ENCODE measurements around the gene AGL.
"Not testable (repeated sequence)": the region's sequence is repeated elsewhere in the genome, so short reads cannot be mapped to it uniquely, and the experiment has no call there.

AGL gene

DNA sequence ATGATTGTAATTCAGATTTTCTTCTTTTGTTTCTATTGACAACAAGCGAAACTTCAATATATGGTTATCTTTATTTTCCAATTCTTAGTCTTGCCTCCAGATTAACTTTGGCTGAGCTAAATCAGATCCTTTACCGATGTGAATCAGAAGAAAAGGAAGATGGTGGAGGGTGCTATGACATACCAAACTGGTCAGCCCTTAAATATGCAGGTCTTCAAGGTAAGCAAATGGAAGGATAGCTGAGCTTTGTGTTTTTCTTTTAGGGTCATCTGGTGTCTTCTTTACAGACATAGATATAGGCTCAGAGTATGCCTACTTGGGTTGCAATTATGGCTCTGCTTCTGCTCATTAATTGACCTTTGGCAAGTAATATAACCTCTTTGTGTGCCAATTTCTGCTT is 37.7 kb downstream of the AGL start:
- TF ChIP-seq, protein P1, sequence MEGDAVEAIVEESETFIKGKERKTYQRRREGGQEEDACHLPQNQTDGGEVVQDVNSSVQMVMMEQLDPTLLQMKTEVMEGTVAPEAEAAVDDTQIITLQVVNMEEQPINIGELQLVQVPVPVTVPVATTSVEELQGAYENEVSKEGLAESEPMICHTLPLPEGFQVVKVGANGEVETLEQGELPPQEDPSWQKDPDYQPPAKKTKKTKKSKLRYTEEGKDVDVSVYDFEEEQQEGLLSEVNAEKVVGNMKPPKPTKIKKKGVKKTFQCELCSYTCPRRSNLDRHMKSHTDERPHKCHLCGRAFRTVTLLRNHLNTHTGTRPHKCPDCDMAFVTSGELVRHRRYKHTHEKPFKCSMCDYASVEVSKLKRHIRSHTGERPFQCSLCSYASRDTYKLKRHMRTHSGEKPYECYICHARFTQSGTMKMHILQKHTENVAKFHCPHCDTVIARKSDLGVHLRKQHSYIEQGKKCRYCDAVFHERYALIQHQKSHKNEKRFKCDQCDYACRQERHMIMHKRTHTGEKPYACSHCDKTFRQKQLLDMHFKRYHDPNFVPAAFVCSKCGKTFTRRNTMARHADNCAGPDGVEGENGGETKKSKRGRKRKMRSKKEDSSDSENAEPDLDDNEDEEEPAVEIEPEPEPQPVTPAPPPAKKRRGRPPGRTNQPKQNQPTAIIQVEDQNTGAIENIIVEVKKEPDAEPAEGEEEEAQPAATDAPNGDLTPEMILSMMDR (IDR thresholded peaks at IDR 0.05; ENCODE audit: low read length, missing control alignments) = no peak
- no peak overlapping the region for H3K4me3 ChIP-seq (replicated peaks; ENCODE audit: low read depth, low read length)
- DNase-seq (ENCODE audit: low read depth) = no peak

DNA sequence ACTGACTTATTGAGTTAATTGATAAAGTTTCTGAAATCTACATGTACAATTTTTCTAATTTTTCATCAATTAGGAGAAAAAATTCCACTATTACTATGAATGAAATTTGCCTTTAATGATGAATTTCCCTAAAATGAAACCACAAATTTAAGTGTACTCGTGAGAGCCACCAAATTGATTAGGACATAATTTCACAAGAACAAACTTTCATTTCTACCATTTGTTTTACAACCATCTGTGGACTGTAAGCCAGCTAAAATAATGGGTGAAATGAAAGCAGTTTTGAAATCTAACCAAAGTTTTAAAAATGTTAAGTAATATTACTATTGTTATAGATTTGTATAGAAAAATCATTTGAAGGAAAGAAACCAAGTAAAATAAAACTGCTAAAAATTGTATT is 41.8 kb downstream of the AGL start:
- no peak overlapping the region for H3K4me3 ChIP-seq (replicated peaks; ENCODE audit: low read depth, low read length)
- no peak for DNase-seq (ENCODE audit: low read depth)
- TF ChIP-seq, protein P1 (IDR thresholded peaks at IDR 0.05; ENCODE audit: low read length, missing control alignments) = no peak

DNA sequence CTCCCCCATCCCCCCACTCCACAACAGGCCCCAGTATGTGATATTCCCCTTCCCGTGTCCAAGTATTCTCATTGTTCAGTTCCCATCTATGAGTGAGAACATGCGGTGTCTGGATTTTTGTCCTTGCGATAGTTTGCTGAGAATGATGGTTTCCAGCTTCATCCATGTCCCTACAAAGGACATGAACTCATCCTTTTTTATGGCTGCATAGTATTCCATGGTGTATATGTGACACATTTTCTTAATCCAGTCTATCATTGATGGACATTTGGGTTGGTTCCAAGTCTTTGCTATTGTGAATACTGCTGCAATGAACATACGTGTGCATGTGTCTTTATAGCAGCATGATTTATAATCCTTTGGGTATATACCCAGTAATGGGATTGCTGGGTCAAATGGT is 53.1 kb downstream of the AGL start:
- not testable (repeated sequence) for DNase-seq (ENCODE audit: low read depth); H3K4me3 ChIP-seq (replicated peaks; ENCODE audit: low read depth, low read length)

DNA sequence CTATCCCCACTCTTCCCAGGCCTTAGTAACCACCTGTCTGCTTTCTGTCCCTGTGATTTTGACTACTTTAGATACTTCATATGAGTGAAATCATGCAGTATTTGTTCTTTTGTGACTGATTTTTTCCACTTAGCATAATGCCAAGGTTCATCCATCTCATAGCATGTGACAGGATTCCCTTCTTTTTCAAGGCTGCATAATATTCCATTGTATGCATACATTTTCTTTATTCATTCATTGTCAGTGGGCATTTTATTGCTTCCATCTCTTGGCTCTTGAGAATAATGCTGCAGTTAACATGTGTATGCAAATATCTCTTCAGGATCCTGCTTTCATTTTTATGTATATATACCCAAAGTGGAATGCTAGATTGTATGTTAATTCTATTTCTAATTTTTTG is 56.4 kb downstream of the AGL start:
- no peak overlapping the region for H3K4me3 ChIP-seq (replicated peaks; ENCODE audit: low read depth, low read length)
- TF ChIP-seq, protein P1 (IDR thresholded peaks at IDR 0.05; ENCODE audit: low read length, missing control alignments) = no peak

DNA sequence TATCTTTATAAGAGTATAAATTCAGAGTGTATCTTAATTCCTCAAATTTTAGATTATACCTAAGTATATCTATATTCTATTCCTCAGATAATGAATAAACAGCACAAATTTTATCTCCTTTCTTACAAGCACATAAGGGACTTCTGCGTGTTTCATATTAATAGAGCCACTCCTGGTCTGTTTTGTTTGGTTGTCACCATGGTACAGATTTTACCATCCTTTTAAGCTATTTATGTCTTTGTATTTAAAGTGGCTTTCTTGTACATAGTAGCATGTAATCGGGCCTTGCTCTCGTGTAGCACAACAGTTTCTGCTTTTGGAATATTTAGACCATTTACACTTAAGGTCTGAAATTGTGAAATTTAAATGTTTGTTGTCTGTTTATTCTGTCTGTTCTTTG is 67.1 kb downstream of the AGL start:
- TF ChIP-seq, protein P1 (IDR thresholded peaks at IDR 0.05; ENCODE audit: low read length, missing control alignments) = no peak
- DNase-seq (ENCODE audit: low read depth) = no peak
- H3K4me3 ChIP-seq (replicated peaks; ENCODE audit: low read depth, low read length) = no peak overlapping the region

More for the DNA sequence above, 56.4 kb downstream of the AGL start:
- DNase-seq (ENCODE audit: low read depth) = no peak

DNA sequence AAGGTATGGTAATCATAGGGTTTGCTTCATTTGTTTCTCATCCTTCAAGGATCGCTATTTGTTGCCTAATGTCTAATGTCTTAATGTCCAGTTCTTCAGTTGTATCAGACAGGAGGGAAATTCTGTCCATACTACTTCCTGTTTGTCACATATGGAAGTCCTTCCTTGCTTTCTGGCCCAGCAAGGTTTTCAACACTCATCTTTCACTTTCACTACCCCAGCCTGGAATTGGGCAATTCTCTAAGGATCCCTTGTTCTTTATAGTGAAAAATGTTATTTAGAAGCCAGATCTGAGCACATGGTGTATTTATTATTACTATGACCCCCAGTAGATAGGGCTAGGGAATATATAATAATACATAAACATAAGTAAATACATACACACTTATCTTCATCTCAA is 69.1 kb downstream of the AGL start:
- TF ChIP-seq, protein P1 (IDR thresholded peaks at IDR 0.05; ENCODE audit: low read length, missing control alignments) = no peak

DNA sequence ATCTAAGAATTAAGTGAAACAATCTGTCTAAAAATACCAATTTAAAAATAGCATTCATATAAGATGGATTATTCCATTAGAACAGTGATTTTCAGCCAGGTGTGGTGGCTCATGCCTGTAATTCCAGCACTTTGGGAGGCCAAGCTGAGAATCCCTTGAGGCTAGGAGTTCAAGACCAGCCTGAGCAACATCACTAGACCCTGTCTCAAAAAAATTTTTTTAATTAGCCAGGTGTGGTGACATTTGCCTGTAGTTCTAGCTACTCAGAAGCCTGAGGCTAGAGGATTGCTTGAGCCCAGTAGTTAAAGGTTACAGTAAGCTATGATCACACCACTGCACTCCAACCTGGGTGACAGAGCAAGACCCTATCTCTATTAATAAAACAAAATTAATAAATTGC is 84.6 kb downstream of the AGL start:
- H3K4me3 ChIP-seq (replicated peaks; ENCODE audit: low read depth, low read length) = no peak overlapping the region
- DNase-seq (ENCODE audit: low read depth) = no peak
- TF ChIP-seq, protein P1 (IDR thresholded peaks at IDR 0.05; ENCODE audit: low read length, missing control alignments) = no peak

More for the DNA sequence above, 69.1 kb downstream of the AGL start:
- DNase-seq (ENCODE audit: low read depth) = peak; percentile 70
- H3K4me3 ChIP-seq (replicated peaks; ENCODE audit: low read depth, low read length) = no peak overlapping the region

All from fibroblast of pulmonary artery (primary cell).